Mononuclear cell (primary cell): Measurements from ENCODE around the gene RANBP6. TPM values are rescaled to one million over a fixed set of nuclear protein-coding genes. Genes with fewer than 3 reads are reported as not detected.

Experiments used
- H3K27me3 ChIP-seq: 2 replicates; pipeline ENCODE4 v1.6.0; 2011; ENCODE audit warnings: low read length, control low read depth; ENCODE audit not compliant: insufficient read depth
- H3K4me1 ChIP-seq: 2 replicates; pipeline ENCODE4 v1.5.1; 2011; ENCODE audit warnings: mild to moderate bottlenecking, low read length, control low read depth; ENCODE audit not compliant: insufficient read depth
- H3K4me3 ChIP-seq: 2 replicates; pipeline ENCODE4 v1.5.1; 2011; ENCODE audit warnings: mild to moderate bottlenecking, low read length, moderate library complexity
- H3K9me3 ChIP-seq: 2 replicates; pipeline ENCODE4 v1.5.1; 2011; ENCODE audit warnings: low read depth, mild to moderate bottlenecking, control low read depth, low read length
- total RNA-seq: library from RNA; depleted of rRNA; stranded (reverse); fragments of >200 nt; gene quantifications from one replicate; pipeline ENCODE4 v1.2.3, GENCODE V29; 2012

Gene RANBP6
- total RNA-seq, 1 donor = 64.3 TPM

GRCh38 chr9:5978523-5978922 lies 36.9 kb downstream of the RANBP6 start:
- peaks cover 4% of the 10 kb centered on the region for H3K4me1 ChIP-seq
- no peak overlapping the region for H3K4me3 ChIP-seq
- H3K9me3 ChIP-seq = no peaks in the 10 kb centered on the region
- no peaks in the 10 kb centered on the region for H3K27me3 ChIP-seq

- Histone ChIP-seq H3K9me3 (no peaks in the 10 kb centered on the region), H3K27me3 (no peaks in the 10 kb centered on the region), H3K4me1 (peaks cover 4% of the 10 kb centered on the region), H3K4me3 (no peak overlapping the region)
Observed at GRCh38 chr9:5976674-5977397, 38.6 kb downstream of the RANBP6 start.

GRCh38 chr9:5971740-5972139 lies 43.7 kb downstream of the RANBP6 start:
- no peaks in the 10 kb centered on the region for H3K4me1 ChIP-seq
- no peak overlapping the region for H3K4me3 ChIP-seq
- no peaks in the 10 kb centered on the region for H3K27me3 ChIP-seq
- no peaks in the 10 kb centered on the region for H3K9me3 ChIP-seq

Other genes with a start within 250 kb of the RANBP6 start
- 6.5 TPM for gene ERMP1, start 182.5 kb downstream of the RANBP6 start, total RNA-seq
- 0.10 TPM for gene MLANA, start 124.7 kb downstream of the RANBP6 start, total RNA-seq
- gene IL33, start 200.2 kb upstream of the RANBP6 start, total RNA-seq = not detected